ENCODE measurements around the gene KLHL20.

- TF ChIP-seq CTCF (IDR thresholded peaks at IDR 0.05) = no peak
- no peak for TF ChIP-seq POLR2A (IDR thresholded peaks at IDR 0.05)
These were observed 26.5 kb upstream of the KLHL20 start for GRCh38 chr1:173688300-173688699.
